Keratinocyte (primary cell): ENCODE measurements around the gene S1PR4. TPM values are rescaled to one million over a fixed set of nuclear protein-coding genes. Genes with fewer than 3 reads are reported as not detected.

ENCODE experiments used
- DNase-seq: peaks from one replicate; pipeline ENCODE4 v3.0.0-alpha.2; 2011; ENCODE audit warnings: low read depth, missing footprints, low spot score
- FAIRE-seq: peaks from 2 replicates; lab custom pipeline; 2011; peaks lifted over from hg19 to GRCh38; lab: Jason Lieb, UNC
- H2AFZ ChIP-seq: 2 replicates; pipeline ENCODE4 v1.6.0; 2012; ENCODE audit warnings: low read length, control low read depth, inconsistent platforms; ENCODE audit not compliant: control insufficient read depth
- H3K27ac ChIP-seq: 2 replicates; pipeline ENCODE4 v1.5.1; 2011; ENCODE audit warnings: low read length; ENCODE audit not compliant: control insufficient read depth, insufficient read depth
- H3K27me3 ChIP-seq: 3 replicates; pipeline ENCODE4 v1.6.0; 2011; ENCODE audit warnings: low read length; ENCODE audit not compliant: control insufficient read depth, insufficient read depth; ENCODE audit errors: extremely low read depth
- H3K36me3 ChIP-seq, 2 experiments: 2 replicates in 1 of 2; 3 replicates in 1 of 2; pipeline ENCODE4 v1.5.1; 2011; ENCODE audit warnings: low read length in 2 of 2, mild to moderate bottlenecking in 1 of 2; ENCODE audit not compliant: control insufficient read depth in 2 of 2, insufficient read depth in 2 of 2; ENCODE audit errors: extremely low read depth in 1 of 2
- H3K4me1 ChIP-seq: 3 replicates; pipeline ENCODE4 v1.5.1; 2011; ENCODE audit warnings: low read length; ENCODE audit not compliant: control insufficient read depth, insufficient read depth; ENCODE audit errors: extremely low read depth
- H3K4me2 ChIP-seq: 3 replicates; pipeline ENCODE4 v1.6.0; 2011; ENCODE audit warnings: low read depth, low read length; ENCODE audit not compliant: control insufficient read depth, insufficient read depth; ENCODE audit errors: extremely low read depth
- H3K4me3 ChIP-seq, 3 experiments: fragments of 200-600 bp in 1 of 3; sonication (generic) in 1 of 3; 2 replicates in 2 of 3; 3 replicates in 1 of 3; pipeline ENCODE4 v1.5.1; 2011 to 2016; ENCODE audit warnings: low read length in 3 of 3, mild to moderate bottlenecking in 3 of 3, control low read depth in 2 of 3, inconsistent platforms in 1 of 3, low read depth in 1 of 3, mixed read lengths in 1 of 3, mixed run types in 1 of 3, moderate library complexity in 1 of 3; ENCODE audit not compliant: control insufficient read depth in 2 of 3, insufficient read depth in 2 of 3; ENCODE audit errors: extremely low read depth in 1 of 3
- H3K79me2 ChIP-seq: 2 replicates; pipeline ENCODE4 v1.6.0; 2012; ENCODE audit warnings: low read length; ENCODE audit not compliant: control insufficient read depth, insufficient read depth
- H3K9ac ChIP-seq: 3 replicates; pipeline ENCODE4 v1.6.0; 2011; ENCODE audit warnings: low read length; ENCODE audit not compliant: control insufficient read depth, insufficient read depth; ENCODE audit errors: extremely low read depth
- H3K9me1 ChIP-seq: 3 replicates; pipeline ENCODE4 v1.6.0; 2011; ENCODE audit warnings: low read length; ENCODE audit not compliant: control insufficient read depth, insufficient read depth; ENCODE audit errors: extremely low read depth
- H3K9me3 ChIP-seq: 2 replicates; pipeline ENCODE4 v1.5.1; 2012; ENCODE audit warnings: low read depth, low read length; ENCODE audit not compliant: control insufficient read depth
- H4K20me1 ChIP-seq: 3 replicates; pipeline ENCODE4 v1.6.0; 2011; ENCODE audit warnings: low read length; ENCODE audit not compliant: control insufficient read depth, insufficient read depth; ENCODE audit errors: extremely low read depth
- CTCF ChIP-seq, 3 experiments: IDR thresholded peaks in 1 of 3; conservative IDR thresholded peaks in 1 of 3; optimal IDR thresholded peaks in 1 of 3; 2 replicates in 2 of 3; 3 replicates in 1 of 3; pipeline versions ENCODE3 to v1.5.1; 2011; ENCODE audit warnings: low read length in 3 of 3, mild to moderate bottlenecking in 3 of 3, moderate library complexity in 2 of 3, control low read depth in 1 of 3, inconsistent platforms in 1 of 3; ENCODE audit not compliant: insufficient read depth in 2 of 3; ENCODE audit errors: extremely low read depth in 1 of 3
- EZH2 ChIP-seq: IDR thresholded peaks from one replicate; pipeline ENCODE4 v1.6.1; 2012; ENCODE audit warnings: inconsistent platforms, mild to moderate bottlenecking, low read length, moderate library complexity
- dilution Hi-C: fragments of 300-500 bp; cut with MboI; formaldehyde crosslinking; loops from one replicate; pipeline ENCODE4 v1.7.0; 2020; ENCODE audit warnings: low sequenced_read_pairs; ENCODE audit not compliant: extremely low pct_ligation_motif_present
- polyA plus RNA-seq, 5 experiments: library from polyadenylated mRNA; depleted of rRNA in 3 of 5; stranded (reverse) in 3 of 5; stranded (forward) in 1 of 5; unstranded in 1 of 5; fragments of >200 nt; gene quantifications; 1 replicate in 1 of 5; 2 replicates in 3 of 5; 3 replicates in 1 of 5; pipeline versions ENCODE4 v1.2.1 to v1.2.3, GENCODE V29; 2011 to 2012; ENCODE audit warnings: missing spikeins in 2 of 5, low read depth in 1 of 5, low replicate concordance in 1 of 5

S1PR4 gene
- polyA plus RNA-seq, 1 donor (not counting 4 experiments of a cell fraction or from before 2014, with no cell fraction given), result 0.08 TPM

- Histone ChIP-seq H3K79me2 (peaks cover 52% of the 10 kb centered on the region), H3K36me3 (peaks cover 10 to 19% of the 10 kb centered on the region in 2 experiments)
- TF ChIP-seq EZH2 (no peak), CTCF (optimal IDR thresholded peaks at IDR 0.05 in 1 of 3, IDR thresholded peaks at IDR 0.05 in 1 of 3, conservative IDR thresholded peaks at IDR 0.05 in 1 of 3; ENCODE audit: extremely low read depth in 1 of 3, insufficient read depth in 2 of 3, low read length in 3 of 3) (no peak)
Observed at GRCh38 chr19:3193256-3194105, 14.9 kb downstream of the S1PR4 start.

DNA sequence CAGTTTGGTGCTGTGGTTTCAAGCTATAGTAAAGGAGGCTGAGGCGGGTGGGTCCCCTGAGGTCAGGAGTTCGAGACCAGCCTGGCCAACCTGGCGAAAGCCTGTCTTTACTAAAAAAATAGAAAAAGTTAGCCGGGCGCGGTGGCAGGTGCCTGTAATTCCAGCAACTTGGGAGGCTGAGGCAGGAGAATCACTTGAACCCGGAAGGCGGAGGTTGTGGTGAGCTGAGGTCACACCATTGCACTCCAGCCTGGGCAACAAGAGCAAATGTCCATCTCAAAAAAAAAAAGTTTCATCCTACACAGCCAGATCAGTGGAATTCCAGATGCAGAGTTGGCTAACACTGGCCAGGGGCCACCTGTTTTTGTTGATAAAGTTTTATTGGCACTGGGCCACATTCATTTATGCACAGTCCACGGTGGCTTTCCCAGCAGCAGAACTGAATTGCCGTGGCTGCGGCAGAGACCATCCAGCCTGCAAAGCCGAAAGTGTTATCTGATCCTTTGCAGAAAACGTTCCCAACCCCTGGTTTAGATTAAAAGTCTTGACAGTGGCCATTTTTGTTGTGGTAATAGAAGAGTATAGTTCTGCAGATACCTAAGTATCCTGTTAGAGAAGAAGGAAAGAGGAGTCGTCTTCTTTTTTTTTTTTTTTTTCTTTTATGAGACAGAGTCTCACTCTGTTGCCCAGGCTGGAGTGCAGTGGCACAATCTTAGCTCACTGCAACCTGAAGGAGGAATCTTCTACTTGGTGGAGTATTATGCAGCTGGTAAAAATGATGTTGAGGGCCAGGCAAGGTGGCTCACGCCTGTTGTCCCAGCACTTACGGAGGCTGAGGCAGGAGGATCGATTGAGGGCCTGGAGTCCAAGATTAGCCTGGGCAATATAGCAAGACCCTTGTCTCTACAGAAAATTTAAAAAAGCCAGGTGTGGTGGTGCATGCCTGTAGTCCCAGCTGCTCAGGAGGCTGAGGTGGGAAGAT is 15.8 kb downstream of the S1PR4 start:
- DNase-seq, result no peak
- Histone ChIP-seq H3K4me1 (no peaks in the 10 kb centered on the region), H3K4me2 (no peak overlapping the region), H3K4me3 (no peak overlapping the region), H3K27me3 (no peaks in the 10 kb centered on the region), H3K9me3 (no peaks in the 10 kb centered on the region), H4K20me1 (peaks cover 10% of the 10 kb centered on the region), H2AFZ (no peak overlapping the region), H3K9ac (no peak overlapping the region), H3K79me2 (peaks cover 42% of the 10 kb centered on the region), H3K9me1 (no peaks in the 10 kb centered on the region), H3K36me3 (peaks cover 10 to 19% of the 10 kb centered on the region in 2 experiments), H3K27ac (no peak overlapping the region)
- dilution Hi-C loops, result no loop called here
- no peak for TF ChIP-seq EZH2
- TF ChIP-seq CTCF (optimal IDR thresholded peaks at IDR 0.05 in 1 of 3, IDR thresholded peaks at IDR 0.05 in 1 of 3, conservative IDR thresholded peaks at IDR 0.05 in 1 of 3; ENCODE audit: extremely low read depth in 1 of 3, insufficient read depth in 2 of 3, low read length in 3 of 3), result no peak
- FAIRE-seq, result no peak

More at GRCh38 chr19:3193256-3194105, 14.9 kb downstream of the S1PR4 start:
- no peak overlapping the region for H3K4me2 ChIP-seq
- no peaks in the 10 kb centered on the region for H3K27me3 ChIP-seq
- DNase-seq (no peak), FAIRE-seq (no peak)
- peaks cover 16% of the 10 kb centered on the region for H4K20me1 ChIP-seq
- no peak overlapping the region for H2AFZ ChIP-seq
- no peak overlapping the region for H3K4me3 ChIP-seq
- H3K4me1 ChIP-seq, result peaks cover 2% of the 10 kb centered on the region
- no peak overlapping the region for H3K27ac ChIP-seq
- H3K9me3 ChIP-seq, result no peaks in the 10 kb centered on the region
- dilution Hi-C loops, result no loop called here
- no peak overlapping the region for H3K9ac ChIP-seq
- no peaks in the 10 kb centered on the region for H3K9me1 ChIP-seq
